NT2/D1 (cell line): Measurements from ENCODE around the gene TPMT.

Experiments used
- SUZ12 ChIP-seq: IDR thresholded peaks from 2 replicates; pipeline ENCODE4 v1.6.1; 2011; ENCODE audit not compliant: insufficient read length, insufficient read depth; ENCODE audit errors: extremely low read depth
- YY1 ChIP-seq: IDR thresholded peaks from 2 replicates; pipeline ENCODE4 v1.6.1; 2011; ENCODE audit not compliant: insufficient read length, insufficient read depth

GRCh38 chr6:18179770-18180356 lies 25.0 kb upstream of the TPMT start:
- TF ChIP-seq YY1: no peak
- no peak for TF ChIP-seq SUZ12
